Measurements from ENCODE around the gene CLEC17A. TPM values are rescaled to one million over a fixed set of nuclear protein-coding genes. Genes with fewer than 3 reads are reported as not detected.

Gene CLEC17A
- total and polyA plus RNA-seq, 2 of the 13 experiments (the other 11 are each of a cell fraction or from before 2014, with no cell fraction given): not detected

DNA sequence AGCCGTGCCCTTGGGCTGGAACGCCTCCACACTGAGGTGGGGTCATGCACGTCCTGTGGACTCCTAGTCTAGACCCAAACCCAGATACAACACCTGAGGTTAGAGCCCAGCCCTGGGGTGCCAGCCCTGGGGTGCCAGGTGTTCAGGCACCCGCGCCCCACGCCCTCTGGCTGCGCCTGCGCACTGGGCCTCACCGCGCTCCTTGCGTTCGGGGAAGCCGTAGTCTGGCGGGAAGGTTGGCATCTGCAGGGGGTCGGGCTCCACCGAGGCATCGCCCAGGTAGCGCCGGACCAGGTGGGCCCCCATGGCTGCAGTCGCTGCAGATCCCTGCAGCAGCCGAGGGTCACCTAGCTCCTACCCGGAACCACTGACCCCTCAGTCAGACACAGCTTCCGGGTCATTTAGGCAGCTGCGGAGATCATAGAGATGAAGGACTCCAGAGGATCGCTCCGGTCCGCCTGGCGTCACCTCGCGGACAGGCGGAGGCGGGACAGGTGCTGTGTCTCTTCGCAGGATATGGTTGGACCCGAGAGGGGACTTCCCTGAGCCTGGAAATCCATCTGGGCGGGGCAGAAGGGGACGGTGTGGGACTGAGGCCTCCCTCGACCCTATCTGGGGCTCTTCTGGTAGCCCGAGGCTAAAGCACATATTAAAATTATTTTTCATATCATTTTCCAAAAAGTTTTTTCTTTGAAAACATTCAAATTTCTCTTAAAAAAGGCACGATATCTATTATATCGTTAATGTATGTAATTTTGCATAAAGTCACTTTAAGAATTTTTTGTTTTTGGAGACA is 11.0 kb upstream of the CLEC17A start, which contains the start of gene NDUFB7 (continued):
- TF ChIP-seq XRCC5 (optimal IDR thresholded peaks at IDR 0.05; ENCODE audit: low read length): peak; percentile 98
- no peak for TF ChIP-seq NR2F1 (CRISPR knock-in tag; IDR thresholded peaks at IDR 0.05)
- no peak for TF ChIP-seq RBAK (CRISPR knock-in tag; IDR thresholded peaks at IDR 0.05)
- TF ChIP-seq, protein P1, sequence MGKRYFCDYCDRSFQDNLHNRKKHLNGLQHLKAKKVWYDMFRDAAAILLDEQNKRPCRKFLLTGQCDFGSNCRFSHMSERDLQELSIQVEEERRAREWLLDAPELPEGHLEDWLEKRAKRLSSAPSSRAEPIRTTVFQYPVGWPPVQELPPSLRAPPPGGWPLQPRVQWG (CRISPR knock-in tag; IDR thresholded peaks at IDR 0.05; ENCODE audit: borderline replicate concordance, low read depth): no peak
- TF ChIP-seq ZNF790 (CRISPR knock-in tag; IDR thresholded peaks at IDR 0.05; ENCODE audit: borderline replicate concordance): no peak
- TF ChIP-seq, protein P2, sequence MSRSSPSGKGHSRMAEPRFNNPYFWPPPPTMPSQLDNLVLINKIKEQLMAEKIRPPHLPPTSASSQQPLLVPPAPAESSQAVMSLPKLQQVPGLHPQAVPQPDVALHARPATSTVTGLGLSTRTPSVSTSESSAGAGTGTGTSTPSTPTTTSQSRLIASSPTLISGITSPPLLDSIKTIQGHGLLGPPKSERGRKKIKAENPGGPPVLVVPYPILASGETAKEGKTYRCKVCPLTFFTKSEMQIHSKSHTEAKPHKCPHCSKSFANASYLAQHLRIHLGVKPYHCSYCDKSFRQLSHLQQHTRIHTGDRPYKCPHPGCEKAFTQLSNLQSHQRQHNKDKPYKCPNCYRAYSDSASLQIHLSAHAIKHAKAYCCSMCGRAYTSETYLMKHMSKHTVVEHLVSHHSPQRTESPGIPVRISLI (CRISPR knock-in tag; IDR thresholded peaks at IDR 0.05; ENCODE audit: borderline replicate concordance): peak; percentile 67; the same call in 1 of the 2 replicates
- 0 out of 2 replicates have a peak, but pooled peaks have one; percentile 18 for TF ChIP-seq TRAFD1 (CRISPR knock-in tag; IDR thresholded peaks at IDR 0.05; ENCODE audit: borderline replicate concordance)
- no peak for TF ChIP-seq ZBTB37 (CRISPR knock-in tag; IDR thresholded peaks at IDR 0.05)
- TF ChIP-seq ZNF24 (IDR thresholded peaks at IDR 0.05): peak; percentile 23; the same call in 1 of the 2 replicates
- TF ChIP-seq ZNF574 (CRISPR knock-in tag; IDR thresholded peaks at IDR 0.05): peak; percentile 100
- TF ChIP-seq, protein P3, sequence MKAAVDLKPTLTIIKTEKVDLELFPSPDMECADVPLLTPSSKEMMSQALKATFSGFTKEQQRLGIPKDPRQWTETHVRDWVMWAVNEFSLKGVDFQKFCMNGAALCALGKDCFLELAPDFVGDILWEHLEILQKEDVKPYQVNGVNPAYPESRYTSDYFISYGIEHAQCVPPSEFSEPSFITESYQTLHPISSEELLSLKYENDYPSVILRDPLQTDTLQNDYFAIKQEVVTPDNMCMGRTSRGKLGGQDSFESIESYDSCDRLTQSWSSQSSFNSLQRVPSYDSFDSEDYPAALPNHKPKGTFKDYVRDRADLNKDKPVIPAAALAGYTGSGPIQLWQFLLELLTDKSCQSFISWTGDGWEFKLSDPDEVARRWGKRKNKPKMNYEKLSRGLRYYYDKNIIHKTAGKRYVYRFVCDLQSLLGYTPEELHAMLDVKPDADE (CRISPR knock-in tag; IDR thresholded peaks at IDR 0.05): no peak
- TF ChIP-seq ZNF749 (CRISPR knock-in tag; IDR thresholded peaks at IDR 0.05; ENCODE audit: borderline replicate concordance): peak; percentile 76; the same call in 1 of the 2 replicates
- peak; percentile 89; the same call in 1 of the 2 replicates for TF ChIP-seq ZNF619 (CRISPR knock-in tag; IDR thresholded peaks at IDR 0.05)
- TF ChIP-seq, protein P4, sequence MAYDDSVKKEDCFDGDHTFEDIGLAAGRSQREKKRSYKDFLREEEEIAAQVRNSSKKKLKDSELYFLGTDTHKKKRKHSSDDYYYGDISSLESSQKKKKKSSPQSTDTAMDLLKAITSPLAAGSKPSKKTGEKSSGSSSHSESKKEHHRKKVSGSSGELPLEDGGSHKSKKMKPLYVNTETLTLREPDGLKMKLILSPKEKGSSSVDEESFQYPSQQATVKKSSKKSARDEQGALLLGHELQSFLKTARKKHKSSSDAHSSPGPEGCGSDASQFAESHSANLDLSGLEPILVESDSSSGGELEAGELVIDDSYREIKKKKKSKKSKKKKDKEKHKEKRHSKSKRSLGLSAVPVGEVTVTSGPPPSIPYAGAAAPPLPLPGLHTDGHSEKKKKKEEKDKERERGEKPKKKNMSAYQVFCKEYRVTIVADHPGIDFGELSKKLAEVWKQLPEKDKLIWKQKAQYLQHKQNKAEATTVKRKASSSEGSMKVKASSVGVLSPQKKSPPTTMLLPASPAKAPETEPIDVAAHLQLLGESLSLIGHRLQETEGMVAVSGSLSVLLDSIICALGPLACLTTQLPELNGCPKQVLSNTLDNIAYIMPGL (CRISPR knock-in tag; IDR thresholded peaks at IDR 0.05; ENCODE audit: borderline replicate concordance in 1 of 2, low read depth in 1 of 2): peak; percentile 94
- no peak for TF ChIP-seq ZNF367 (CRISPR knock-in tag; IDR thresholded peaks at IDR 0.05; ENCODE audit: borderline replicate concordance)
- no peak for TF ChIP-seq TOPORS (CRISPR knock-in tag; IDR thresholded peaks at IDR 0.05)
